Spleen (tissue), 7 donors: ENCODE measurements around the gene SEPTIN10.

ENCODE experiments used
- CTCF ChIP-seq, 11 experiments: fragments of 200-600 bp in 7 of 11; fragments of 450-650 bp in 4 of 11; sonication (generic) in 4 of 11; IDR thresholded peaks in 8 of 11; conservative IDR thresholded peaks in 3 of 11; 1 replicate in 7 of 11; 2 replicates in 4 of 11; pipeline versions ENCODE4 v1.4.0 to v1.8.0; 2016 to 2021; ENCODE audit warnings: antibody characterized with exemption in 11 of 11, inconsistent platforms in 4 of 11, mild to moderate bottlenecking in 1 of 11
- POLR2AphosphoS5 ChIP-seq, 3 donors: sonication (generic); formaldehyde crosslinking; IDR thresholded peaks; one replicate each; pipeline ENCODE4 v1.5.1; 2017; ENCODE audit warnings: antibody characterized with exemption in 3 of 3
- donor health status: DM: no; HTN: no; CAD: no; lungs with moderate emphysema.
- donor health status: DM: no; HTN: no; CAD: no.
- donor health status: DM: no; HTN: no; CAD: no.

DNA sequence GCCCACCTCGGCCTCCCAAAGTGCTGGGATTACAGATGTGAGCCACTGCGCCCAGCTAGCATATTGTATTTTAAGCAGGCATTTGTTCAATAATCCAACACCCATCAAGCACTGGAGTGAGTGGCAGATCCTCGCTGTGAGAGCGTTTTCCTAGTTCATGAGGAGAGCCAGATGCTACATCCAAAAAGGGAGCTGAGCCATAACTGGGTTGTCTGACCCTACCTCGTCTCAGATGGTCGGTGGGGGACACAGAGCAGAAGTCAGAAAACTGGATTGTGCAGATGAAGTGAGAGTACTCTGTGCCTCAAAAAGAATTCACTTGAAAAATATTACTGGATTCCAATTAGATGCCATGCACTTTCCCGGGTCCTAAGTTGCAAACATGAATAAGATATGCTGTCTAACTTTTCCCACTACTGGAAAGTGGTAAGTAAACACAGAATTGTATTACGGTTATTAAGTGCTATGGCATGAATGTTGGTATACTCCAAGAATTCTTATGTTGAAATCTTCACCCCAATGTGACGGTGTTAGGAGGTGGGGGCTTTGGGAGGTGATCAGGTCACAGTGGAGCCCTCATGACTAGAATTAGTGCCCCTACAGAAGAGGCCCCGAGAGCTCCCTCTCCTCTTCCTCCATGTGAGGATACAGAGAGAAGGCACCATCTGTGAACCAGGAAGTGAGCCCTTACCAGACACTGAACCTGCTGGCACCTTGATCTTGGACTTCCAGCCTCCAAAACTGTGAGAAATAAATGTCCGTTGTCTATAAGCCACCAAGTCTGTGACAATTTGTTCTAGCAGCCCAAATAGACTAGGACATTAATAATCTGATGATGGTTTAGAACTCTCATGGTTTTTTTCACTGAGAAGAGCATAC lies 21.9 kb upstream of the SEPTIN10 start:
- no peak for TF ChIP-seq POLR2AphosphoS5 (IDR thresholded peaks at IDR 0.05)
- no peak for TF ChIP-seq CTCF (IDR thresholded peaks at IDR 0.05 in 8 of 11, conservative IDR thresholded peaks at IDR 0.05 in 3 of 11)
